GM21515 (cell line): Measurements from ENCODE around the gene PRSS33.

Experiments used
- ATAC-seq: cut with Tn5 transposase; IDR thresholded peaks from one replicate; pipeline ENCODE4 v1.9.1; 2021; ENCODE audit not compliant: unreplicated experiment

The PRSS33 gene

DNA sequence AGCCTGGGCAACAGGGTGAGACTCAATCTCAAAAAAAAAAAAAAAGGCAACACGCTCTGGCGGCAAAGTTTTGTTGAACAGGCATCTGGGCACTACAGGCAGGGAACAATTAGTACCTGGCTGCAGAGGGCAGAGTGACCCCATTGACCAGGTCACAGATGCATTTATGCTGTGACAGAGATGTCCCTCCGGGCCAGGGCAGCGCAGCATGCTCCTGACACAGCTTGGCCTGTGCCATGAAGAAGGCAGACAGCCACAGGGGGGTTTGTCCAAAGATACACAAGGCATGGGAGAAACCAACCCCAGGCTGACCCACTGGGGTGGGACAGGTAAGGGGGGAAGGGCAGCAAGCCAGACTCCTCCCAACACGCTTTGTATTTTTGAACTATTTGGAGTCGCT, 42.6 kb downstream of the PRSS33 start:
- ATAC-seq, result no peak

DNA sequence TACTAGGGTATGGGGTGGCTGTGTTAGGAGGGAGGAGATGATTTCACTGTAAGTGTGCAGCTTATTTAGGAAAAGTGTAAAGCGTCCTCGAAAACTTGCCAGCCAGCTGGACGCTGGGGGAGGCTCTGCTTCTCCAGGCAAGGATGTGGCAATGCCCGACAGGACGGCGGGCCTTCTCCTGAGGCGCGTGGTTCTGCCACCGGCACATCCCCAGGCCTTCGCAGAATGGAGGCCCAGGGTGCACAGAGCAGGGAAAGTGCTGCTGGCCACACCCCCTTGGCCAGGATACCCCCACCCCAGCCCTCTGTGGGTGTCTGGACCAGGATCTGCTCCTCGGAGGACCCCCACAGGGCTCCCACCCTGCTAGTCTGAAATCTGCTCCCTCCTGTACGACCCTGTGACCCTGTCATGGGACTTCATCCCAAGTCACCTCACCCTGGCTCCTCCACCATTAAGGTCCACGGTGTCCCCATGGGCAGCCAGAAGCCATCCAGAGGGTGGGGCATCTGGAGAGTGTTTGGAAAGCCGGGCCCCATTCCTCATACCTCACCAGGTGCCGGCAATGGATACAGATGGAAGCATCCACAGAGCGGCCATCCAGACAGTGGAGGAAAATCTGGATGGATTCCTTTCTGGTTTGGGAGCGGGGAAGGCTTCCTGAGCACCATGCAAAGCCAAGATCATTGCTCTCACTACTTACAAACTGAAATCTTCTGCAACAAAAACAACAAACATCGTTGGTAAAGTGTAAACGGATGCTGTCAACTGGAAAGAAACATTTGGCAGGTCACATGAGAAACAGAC, 44.2 kb downstream of the PRSS33 start:
- no peak for ATAC-seq

DNA sequence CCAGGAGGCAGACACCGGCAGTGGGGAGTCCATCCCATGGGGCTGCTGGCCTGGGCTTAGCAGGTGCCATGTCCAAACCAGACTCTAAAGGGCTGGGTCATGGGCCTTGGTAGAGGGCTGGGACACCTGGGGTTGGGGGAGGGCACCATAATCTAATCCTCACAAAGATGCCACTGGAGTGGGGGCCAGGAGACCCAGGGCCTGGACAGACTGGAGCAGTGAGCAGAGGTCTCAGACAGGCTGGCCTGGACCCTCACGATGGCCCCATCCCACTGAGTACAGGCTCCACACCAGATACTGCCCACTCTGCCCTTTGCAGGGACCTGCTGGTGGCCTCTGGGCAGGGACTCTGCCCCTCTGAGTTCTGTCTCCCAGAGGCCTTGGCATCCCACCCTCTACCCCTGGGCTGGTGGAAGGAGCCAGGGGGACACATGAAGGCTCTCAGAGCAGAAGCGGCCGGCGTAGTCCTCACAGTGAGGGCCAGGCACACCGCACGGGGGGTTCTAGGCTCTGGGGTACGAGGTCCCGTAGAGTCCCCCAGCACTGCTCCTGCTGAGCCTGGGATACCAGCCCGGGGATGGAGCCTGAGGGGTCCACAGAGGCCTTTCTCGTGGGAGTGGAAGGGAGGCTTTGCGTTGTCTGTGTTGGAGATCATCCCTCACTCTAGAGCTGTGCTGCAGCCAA, 44.9 kb downstream of the PRSS33 start:
- ATAC-seq, result no peak

DNA sequence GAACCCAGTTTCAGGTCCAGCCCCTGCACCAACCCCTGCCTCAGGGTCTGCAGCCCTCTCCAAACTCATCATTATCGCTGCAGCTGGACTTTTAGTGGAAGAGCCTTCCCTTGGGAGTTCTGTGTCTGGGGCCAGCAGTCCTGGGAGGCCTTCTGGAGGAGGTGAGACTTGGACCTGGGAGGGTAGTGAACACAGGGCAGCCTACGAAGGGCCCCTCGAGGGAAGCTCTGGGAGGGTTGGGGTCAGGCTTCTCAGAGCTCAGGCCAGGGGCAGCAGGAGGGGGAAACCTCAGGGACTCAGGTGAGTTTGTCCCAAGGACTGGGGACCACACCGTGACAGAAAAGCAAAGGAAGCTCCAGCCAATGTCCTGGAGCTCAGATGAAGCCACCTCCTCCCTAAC, 46.2 kb downstream of the PRSS33 start:
- no peak for ATAC-seq

DNA sequence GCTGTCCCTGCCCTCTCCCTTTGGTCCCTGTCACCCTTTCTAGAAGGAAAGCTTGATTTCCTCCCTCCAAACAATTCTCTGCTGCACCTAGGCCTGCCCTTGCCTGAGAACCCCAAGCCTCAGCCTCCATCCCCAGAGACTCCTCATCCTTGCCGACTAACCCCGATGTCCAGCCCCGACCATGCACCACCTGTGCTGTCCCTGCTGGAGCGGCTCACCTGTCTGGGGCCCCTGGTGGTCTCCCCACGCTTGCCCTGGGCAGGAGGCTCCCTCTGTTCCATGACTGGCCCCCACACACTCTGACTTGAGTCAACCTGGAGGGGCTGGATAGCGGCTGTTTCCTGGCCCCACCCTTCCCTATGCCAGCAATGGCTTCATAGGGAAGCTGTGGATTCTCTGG, 46.9 kb downstream of the PRSS33 start:
- no peak for ATAC-seq

GRCh38 chr16:2739625-2740430, 47.5 kb downstream of the PRSS33 start:
- ATAC-seq, result no peak

- no peak for ATAC-seq
Observed at GRCh38 chr16:2738615-2739014, 48.7 kb downstream of the PRSS33 start.

DNA sequence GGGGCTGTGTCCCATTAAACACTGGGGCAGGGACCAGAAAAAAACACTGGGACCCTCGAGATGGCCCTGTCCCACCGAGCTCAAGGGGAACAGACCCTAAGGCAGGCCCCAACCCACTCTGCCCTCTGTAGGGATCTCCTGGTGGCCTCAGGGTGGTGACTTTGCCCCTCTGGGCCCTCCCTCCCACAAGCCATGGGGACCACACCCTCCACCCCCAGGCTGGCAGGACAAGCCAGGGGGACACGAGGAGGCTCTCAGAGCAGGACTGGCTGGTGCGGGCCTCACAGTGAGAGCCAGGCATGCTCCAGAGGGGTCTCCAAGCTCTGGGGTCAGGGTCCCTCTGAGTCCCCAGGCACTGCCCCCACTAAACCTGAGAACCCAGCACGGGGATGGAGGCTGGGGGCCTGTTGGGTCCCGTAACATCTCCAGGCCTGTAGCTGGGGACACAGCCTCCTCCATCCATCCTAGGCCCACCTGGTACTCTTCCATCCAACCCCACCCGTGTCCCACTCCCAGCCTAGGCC, 49.4 kb downstream of the PRSS33 start:
- no peak for ATAC-seq

- ATAC-seq, result no peak
Observed at GRCh38 chr16:2737238-2737605, 50.1 kb downstream of the PRSS33 start.

- no peak for ATAC-seq
Observed at GRCh38 chr16:2736476-2737237, 50.7 kb downstream of the PRSS33 start.

DNA sequence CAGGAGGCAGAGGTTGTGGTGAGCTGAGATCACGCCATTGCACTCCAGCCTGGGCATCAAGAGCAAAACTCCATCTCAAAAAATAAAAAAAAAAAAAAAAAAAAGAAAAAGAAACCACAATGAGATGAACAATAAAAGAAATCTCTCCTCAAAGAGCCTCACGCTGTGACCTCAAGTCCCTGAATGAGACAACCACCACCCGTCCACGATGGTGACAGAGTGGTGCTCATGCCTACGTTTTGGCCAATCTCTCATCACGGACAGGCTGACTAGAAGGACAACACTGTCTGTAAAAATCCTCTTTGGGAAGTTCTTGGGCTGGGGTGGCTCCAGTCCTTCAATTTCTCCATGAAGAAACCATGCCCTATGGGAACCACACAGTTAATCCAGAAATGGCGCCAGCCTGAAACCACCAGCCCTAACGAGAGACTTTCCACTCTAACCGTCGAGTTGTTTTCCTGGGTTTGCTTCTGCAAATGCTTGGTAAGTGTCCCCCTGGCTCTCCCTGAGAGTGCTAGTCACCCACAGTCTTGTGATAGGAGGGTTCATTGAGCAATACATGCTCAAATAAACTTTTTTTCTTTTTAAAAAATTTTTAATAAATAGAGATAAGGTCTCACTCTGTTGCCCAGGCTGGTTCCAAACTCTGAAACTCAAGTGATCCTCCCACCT, 52.4 kb downstream of the PRSS33 start:
- ATAC-seq, result no peak
